HG03064 (cell line): ENCODE results near the gene PTGR3.
"Not testable (repeated sequence)": the region's sequence is repeated elsewhere in the genome, so short reads cannot be mapped to it uniquely, and the experiment has no call there.

ENCODE experiments used
- ATAC-seq: cut with Tn5 transposase; IDR thresholded peaks from one replicate; pipeline ENCODE4 v1.9.1; 2021; ENCODE audit warnings: low read depth; ENCODE audit not compliant: unreplicated experiment

Gene PTGR3

GRCh38 chr18:75204269-75204731 lies 4.6 kb downstream of the PTGR3 start:
- no peak for ATAC-seq

DNA sequence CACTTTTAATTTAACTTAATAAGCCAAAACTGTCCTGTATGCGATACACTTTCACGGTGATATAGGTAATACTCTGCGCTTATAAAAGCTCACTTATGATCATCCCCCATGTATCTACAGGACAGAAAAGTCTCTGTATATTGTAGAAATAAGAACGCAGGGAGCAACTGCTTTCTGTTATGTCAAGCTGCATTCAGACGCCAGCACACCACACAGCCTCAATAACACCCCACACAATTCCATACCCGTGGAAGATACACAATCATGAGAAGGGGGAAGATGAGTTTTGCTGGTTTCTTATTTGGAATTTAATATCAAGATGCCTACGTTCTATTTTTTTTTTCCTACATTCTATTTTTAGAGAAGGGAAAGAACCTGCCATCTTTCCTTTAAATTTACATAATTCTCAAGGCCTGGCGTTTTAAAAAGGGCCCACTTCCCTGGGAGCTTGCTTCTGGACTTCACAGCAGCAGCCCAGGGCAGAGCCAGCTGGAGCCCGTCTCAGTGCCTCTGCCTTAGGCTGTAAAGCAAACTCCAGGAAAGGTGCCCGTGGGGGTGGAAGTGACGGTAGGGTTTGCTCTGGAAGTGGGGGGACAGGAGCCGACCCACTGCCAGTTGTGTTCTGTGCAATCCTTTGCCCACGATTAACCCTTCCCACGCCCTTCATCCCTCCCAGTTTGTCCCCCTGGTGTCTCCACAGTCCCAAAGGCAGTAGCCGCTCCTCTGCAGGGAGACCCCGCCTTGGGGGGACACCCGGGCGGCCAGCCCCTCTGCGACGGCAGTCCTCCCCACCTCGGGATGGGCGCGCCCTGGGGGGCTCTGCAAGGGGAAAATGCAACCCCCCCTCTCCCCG lies 5.3 kb downstream of the PTGR3 start:
- no peak for ATAC-seq

GRCh38 chr18:75202696-75203365 lies 6.1 kb downstream of the PTGR3 start:
- ATAC-seq: no peak

- no peak for ATAC-seq
These were observed 7.4 kb downstream of the PTGR3 start for GRCh38 chr18:75201282-75202270.

DNA sequence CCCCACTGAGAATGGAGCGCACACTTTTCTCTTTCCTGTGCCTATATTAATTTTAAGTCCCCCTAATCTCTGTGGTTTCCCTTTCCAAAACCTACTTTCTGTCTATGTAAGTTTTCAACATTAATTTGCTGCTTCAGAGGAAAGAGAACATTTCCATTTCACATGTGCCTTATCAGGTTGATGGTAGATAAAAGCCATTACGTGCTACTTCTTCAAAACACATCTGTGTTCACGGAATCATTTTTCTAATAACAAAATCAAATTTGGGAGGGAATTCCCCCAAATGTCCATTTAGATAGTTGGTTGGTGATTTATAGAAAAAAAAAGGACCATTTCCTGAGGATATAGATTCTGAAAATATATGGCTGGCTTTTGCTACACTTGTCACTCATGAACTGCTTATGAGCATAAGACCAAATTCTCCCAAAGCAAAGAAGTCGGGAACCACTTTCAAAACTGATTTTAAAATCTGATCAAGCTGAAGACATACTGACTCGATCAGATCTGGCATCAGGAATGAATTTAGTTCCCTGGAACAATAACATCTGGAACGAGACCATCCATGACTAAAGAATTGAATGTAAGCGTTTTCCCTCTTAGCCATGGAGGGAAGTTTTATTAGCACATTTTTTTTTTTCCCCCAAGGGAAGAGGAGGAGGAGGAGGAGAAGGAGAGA lies 8.2 kb downstream of the PTGR3 start:
- no peak for ATAC-seq

- no peak for ATAC-seq
These were observed 8.9 kb downstream of the PTGR3 start for GRCh38 chr18:75200071-75200470.

GRCh38 chr18:75199327-75199726 lies 9.6 kb downstream of the PTGR3 start:
- no peak for ATAC-seq

DNA sequence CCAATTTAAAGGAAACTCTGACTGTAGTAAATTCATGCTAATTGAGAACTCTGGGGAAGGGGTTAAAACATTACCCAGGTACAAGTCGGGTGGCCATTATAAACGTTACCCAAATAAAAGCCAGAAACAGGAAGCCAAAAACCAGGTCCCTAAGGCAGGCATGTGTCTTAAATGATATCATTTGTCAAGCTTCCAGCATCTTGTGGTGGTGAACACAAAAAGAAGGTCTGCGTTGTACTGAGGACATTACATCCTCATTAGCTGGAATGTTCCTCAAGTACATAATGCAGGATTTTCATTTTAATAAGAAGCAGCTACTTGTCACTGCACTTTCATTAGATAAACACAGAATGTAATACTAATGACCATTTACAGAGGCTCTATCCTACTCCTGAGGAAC lies 10.9 kb downstream of the PTGR3 start:
- ATAC-seq: no peak

GRCh38 chr18:75192899-75193298 lies 16.0 kb downstream of the PTGR3 start:
- no peak for ATAC-seq

DNA sequence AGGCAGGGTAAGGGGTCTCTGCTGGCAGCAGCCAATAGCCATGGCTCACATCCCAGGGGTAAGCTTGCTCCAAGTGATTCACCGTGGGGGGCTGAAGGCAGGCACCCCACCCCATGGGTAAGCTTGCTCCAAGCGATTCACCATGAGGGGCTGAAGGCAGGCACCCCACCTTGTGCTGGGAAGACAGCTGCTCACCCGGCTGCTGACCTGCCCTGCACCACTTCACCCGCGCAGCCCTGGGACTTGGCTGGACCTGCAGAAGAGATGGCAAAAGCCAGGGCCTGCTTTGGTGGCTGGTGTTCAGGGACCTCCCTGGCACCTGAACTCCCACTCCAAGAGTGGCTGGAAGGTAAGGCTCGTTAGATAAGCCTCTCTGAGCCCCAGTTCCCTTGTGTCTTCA lies 19.2 kb downstream of the PTGR3 start:
- no peak for ATAC-seq

DNA sequence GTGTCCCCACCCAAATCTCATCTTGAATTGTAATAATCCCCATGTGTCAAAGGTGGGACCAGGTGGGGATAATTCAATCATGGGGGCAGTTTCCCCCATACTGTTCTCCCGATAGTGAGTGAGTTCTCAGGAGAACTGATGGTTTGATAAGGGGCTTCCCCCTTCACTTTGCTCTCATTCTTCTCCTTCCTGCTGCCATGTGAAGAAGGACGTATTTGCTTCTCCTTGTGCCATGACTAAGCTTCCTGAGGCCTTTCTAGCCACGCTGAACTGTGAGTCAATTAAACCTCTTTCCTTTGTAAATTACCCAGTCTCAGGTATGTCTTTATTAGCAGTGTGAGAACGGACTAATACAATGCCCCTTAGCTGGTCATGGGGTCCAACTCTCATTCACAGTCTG lies 21.2 kb downstream of the PTGR3 start:
- ATAC-seq: not testable (repeated sequence)

GRCh38 chr18:75185460-75185859 lies 23.5 kb downstream of the PTGR3 start:
- no peak for ATAC-seq

DNA sequence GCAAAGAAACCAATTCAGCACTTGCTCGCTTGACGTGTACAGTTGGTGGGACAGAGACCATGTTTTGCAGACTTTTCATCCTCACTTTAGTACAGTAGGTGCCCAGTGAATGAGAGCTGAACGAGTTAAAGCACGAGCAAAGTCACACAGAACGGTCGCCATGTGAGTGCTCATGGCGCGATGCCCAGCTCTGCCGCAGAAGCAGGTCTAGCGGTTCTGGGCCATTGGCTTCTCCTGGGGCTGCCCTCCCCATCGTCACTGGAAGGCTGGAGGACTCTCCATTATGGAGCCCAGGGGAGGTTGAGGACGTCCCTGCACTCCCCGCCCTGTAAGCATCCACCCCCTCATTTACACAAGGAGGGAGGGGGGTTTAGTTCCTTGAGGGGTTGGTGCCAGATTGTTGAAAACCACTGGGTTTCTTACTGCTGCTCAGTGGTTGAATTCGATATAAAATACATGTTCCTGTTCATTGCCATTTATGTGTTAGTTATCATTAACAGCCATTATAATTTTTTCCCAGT lies 24.9 kb downstream of the PTGR3 start:
- ATAC-seq: no peak

DNA sequence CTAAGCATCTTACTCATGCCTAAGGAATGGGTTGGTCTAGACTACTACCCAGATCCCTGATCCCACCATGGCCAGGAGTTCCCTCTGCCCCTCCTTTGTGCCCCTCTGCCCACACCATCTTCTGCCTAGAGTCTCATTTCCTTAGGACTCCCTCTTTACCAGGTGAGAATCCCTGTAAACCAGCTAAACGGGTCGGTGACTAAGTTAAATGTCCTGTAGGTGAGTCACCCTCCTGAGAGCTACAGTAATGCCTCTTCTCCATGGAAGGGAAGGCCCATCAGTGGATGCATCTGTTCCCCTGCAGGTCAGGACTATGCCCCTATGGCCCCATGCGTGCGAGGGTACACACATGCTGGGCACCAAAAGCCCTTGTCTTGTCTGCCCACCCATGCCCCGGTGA lies 25.4 kb downstream of the PTGR3 start:
- ATAC-seq: no peak

- no peak for ATAC-seq
These were observed 28.9 kb downstream of the PTGR3 start for GRCh38 chr18:75179819-75180600.

- ATAC-seq: no peak
These were observed 30.6 kb downstream of the PTGR3 start for GRCh38 chr18:75178376-75178775.

DNA sequence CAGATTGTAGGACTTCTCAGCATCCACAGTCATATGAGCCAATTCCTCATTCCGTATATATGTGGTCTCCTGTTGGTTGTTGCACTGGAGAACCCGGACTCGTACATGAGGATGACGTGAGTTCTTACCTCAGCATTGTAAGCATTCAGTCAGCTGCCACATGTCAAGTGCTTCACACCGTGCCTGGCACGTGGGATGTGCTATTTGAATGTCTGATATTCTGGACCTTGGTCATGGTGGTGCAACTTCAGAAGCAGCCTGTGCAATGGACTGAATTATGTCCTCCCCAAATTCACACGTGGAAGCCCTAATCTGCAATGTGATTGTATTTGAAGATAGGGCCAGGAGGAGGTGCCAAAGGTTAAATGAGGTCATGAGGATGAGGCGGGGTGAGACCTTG lies 32.1 kb downstream of the PTGR3 start:
- no peak for ATAC-seq

DNA sequence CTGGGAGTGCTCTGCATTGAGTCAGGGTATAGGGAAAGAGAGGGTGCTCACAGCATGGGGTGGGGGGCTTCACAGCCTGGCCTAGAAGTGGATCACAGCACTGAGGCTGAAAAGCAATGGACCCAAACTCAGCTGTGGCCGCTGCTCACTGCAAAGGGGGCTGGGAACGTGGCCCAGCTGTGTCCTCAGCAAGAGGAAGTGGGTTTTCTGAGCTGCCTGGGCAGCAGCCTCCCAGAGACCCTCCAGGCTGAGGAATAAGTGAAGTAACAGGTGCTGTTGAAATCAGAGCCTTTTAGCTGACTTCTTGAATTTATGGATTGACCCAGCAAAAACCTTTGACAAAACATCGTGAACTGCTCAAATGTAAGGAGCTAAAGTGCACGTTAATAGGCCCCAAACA lies 35.2 kb downstream of the PTGR3 start:
- ATAC-seq: no peak

DNA sequence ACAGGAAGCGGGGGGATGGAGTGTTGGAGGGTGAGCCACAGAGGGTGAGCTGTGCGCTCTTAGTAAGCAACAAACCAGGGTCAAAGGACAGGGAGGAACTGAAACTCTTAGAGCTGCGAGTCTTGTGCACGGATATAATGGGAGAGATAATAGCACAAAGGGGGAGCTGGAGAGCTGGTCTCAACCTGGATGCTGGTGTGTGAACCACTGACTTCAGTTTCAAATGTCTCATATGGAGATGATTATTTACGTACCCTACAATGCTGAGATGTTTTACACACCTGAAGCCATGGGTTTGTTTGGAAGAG lies 35.9 kb downstream of the PTGR3 start:
- ATAC-seq: peak; percentile 95
